ENCODE data around the gene MYL6. TPM values are rescaled to one million over a fixed set of nuclear protein-coding genes. Genes with fewer than 3 reads are reported as not detected.

Gene MYL6
- total RNA-seq, 4 donors from 2014 or later = 773 to 1,142 (median 915) TPM

DNA sequence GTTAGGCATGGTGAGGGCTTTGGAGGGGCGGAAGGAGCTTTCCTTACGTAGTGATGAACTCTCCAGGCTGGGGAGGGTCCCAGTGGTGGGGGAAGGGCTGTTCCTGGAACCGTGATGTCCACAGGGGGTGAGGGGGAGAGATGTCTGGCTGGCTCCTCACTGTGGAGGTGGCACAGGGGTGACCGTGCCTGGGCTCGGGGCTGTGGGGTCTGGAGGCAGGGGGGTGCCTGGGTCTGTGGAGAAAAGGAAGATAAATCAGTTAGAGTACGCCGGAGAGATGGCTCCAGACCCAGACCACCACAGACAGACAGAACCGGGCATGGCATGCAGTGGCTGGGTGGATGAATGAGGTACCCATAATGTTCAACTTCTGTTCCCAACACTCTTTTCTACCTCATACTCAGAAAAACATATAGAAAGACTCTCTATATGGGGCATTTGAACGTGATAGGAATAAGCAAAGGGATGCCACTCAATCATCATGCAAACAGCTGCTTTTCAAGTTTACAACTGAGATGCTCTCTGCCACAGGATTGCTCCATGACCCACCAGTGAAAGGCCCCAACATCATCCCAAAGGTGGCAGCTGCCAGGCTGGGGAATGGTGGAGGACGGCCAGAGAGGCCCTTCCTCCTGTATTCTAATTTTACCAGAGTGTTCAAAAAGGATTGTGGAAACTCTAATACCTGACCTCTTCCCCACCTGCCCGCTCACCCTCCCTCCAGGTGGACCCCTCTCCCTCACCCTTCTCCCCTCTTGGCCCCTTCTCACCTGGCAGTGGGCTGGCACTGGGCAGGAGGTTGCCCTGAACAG, 5.6 kb downstream of the MYL6 start:
- 74% methylated on average over 11 of the region's 11 CpGs for WGBS
- Histone ChIP-seq H3K36me3 (peaks cover 88% of the 10 kb centered on the region), H3K4me3 (no peak overlapping the region), H3K27me3 (no peaks in the 10 kb centered on the region), H3K4me1 (peaks cover 38% of the 10 kb centered on the region), H3K9me3 (no peaks in the 10 kb centered on the region), H3K27ac (no peak overlapping the region)
- no peak for TF ChIP-seq EP300 (IDR thresholded peaks at IDR 0.05)
- no peak for TF ChIP-seq POLR2A (IDR thresholded peaks at IDR 0.05)
- TF ChIP-seq CTCF (IDR thresholded peaks at IDR 0.05) = no peak
- no peak for TF ChIP-seq POLR2AphosphoS5 (IDR thresholded peaks at IDR 0.05)
- DNase-seq (ENCODE audit: low spot score in 2 of 2) = no peak

- DNase-seq (ENCODE audit: low spot score in 2 of 2) = no peak
- H3K36me3 ChIP-seq = peaks cover 94% of the 10 kb centered on the region
- H3K27ac ChIP-seq = no peak overlapping the region
These were observed 6.2 kb downstream of the MYL6 start for GRCh38 chr12:56164345-56164729.

GRCh38 chr12:56165369-56165768, 7.2 kb downstream of the MYL6 start:
- no peaks in the 10 kb centered on the region for H3K9me3 ChIP-seq
- no peak for DNase-seq (ENCODE audit: low spot score in 2 of 2)

More at GRCh38 chr12:56164345-56164729, 6.2 kb downstream of the MYL6 start:
- TF ChIP-seq POLR2AphosphoS5 (IDR thresholded peaks at IDR 0.05) = no peak
- no peak for TF ChIP-seq CTCF (IDR thresholded peaks at IDR 0.05)
- no peak for TF ChIP-seq POLR2A (IDR thresholded peaks at IDR 0.05)
- no peak for TF ChIP-seq EP300 (IDR thresholded peaks at IDR 0.05)
- H3K27me3 ChIP-seq = no peaks in the 10 kb centered on the region
- H3K4me1 ChIP-seq = peaks cover 34% of the 10 kb centered on the region
- no peak overlapping the region for H3K4me3 ChIP-seq
- no peaks in the 10 kb centered on the region for H3K9me3 ChIP-seq
- WGBS = 89% methylated on average over 17 of the region's 17 CpGs

GRCh38 chr12:56169229-56169759, 11.1 kb downstream of the MYL6 start:
- Histone ChIP-seq H3K4me1 (no peaks in the 10 kb centered on the region), H3K9me3 (no peaks in the 10 kb centered on the region), H3K36me3 (peaks cover 98% of the 10 kb centered on the region), H3K4me3 (no peak overlapping the region), H3K27ac (no peak overlapping the region), H3K27me3 (no peaks in the 10 kb centered on the region)
- TF ChIP-seq POLR2AphosphoS5 (IDR thresholded peaks at IDR 0.05) = no peak
- TF ChIP-seq CTCF (IDR thresholded peaks at IDR 0.05) = no peak
- no peak for TF ChIP-seq EP300 (IDR thresholded peaks at IDR 0.05)
- no peak for TF ChIP-seq POLR2A (IDR thresholded peaks at IDR 0.05)
- WGBS = 88% methylated on average over 11 of the region's 11 CpGs
- DNase-seq (ENCODE audit: low spot score in 2 of 2) = no peak

More at GRCh38 chr12:56165369-56165768, 7.2 kb downstream of the MYL6 start:
- no peak overlapping the region for H3K4me3 ChIP-seq
- peaks cover 23% of the 10 kb centered on the region for H3K4me1 ChIP-seq
- no peaks in the 10 kb centered on the region for H3K27me3 ChIP-seq
- 87% methylated on average over 4 of the region's 4 CpGs for WGBS
- no peak for TF ChIP-seq POLR2AphosphoS5 (IDR thresholded peaks at IDR 0.05)
- no peak overlapping the region for H3K27ac ChIP-seq
- H3K36me3 ChIP-seq = peaks cover 96% of the 10 kb centered on the region

GRCh38 chr12:56172839-56173238, 14.7 kb downstream of the MYL6 start:
- TF ChIP-seq POLR2AphosphoS5 (IDR thresholded peaks at IDR 0.05) (no peak), POLR2A (IDR thresholded peaks at IDR 0.05) (no peak)
- WGBS = 92% methylated on average over 7 of the region's 7 CpGs
- no peaks in the 10 kb centered on the region for H3K27me3 ChIP-seq
- H3K4me1 ChIP-seq = no peaks in the 10 kb centered on the region
- peaks cover 100% of the 10 kb centered on the region for H3K36me3 ChIP-seq
- H3K9me3 ChIP-seq = no peaks in the 10 kb centered on the region
- no peak overlapping the region for H3K4me3 ChIP-seq
- DNase-seq (ENCODE audit: low spot score in 2 of 2) = no peak
- no peak overlapping the region for H3K27ac ChIP-seq

DNA sequence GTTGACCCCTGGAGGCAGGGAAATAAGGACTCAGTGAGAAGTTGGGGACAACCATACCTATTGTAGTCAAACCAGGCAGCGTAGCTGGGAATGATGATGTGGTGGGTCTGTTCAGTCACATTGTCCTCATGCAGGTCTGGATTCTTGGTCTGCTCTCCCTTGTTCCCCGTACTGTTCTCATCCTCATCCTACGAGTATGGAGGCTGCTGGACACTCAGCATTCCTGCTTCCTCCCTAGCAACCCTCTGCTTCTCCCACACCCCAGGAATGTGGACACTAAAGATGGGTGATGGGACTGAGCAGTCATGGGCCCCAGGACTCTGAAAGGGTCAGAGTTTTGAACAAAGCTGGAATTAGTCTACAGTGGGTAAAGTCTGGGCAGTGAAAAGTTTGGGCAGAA, 20.2 kb downstream of the MYL6 start:
- TF ChIP-seq POLR2A (IDR thresholded peaks at IDR 0.05) (no peak), POLR2AphosphoS5 (IDR thresholded peaks at IDR 0.05) (no peak)
- no peaks in the 10 kb centered on the region for H3K27me3 ChIP-seq
- no peaks in the 10 kb centered on the region for H3K4me1 ChIP-seq
- 92% methylated on average over 3 of the region's 3 CpGs for WGBS
- no peak overlapping the region for H3K4me3 ChIP-seq
- H3K27ac ChIP-seq = no peak overlapping the region
- no peak for DNase-seq (ENCODE audit: low spot score in 2 of 2)
- H3K36me3 ChIP-seq = peaks cover 100% of the 10 kb centered on the region
- H3K9me3 ChIP-seq = no peaks in the 10 kb centered on the region

Measured in suprapubic skin (tissue), 4 donors.